GM18951 (cell line): ENCODE measurements around the gene DYNLT3.

Source experiments
- POLR2A ChIP-seq: IDR thresholded peaks from 4 replicates; pipeline ENCODE4 v1.6.1; 2011; ENCODE audit warnings: mild to moderate bottlenecking; ENCODE audit not compliant: insufficient read length, insufficient read depth; ENCODE audit errors: extremely low read depth
- in situ Hi-C: fragments of 300-500 bp; cut with MboI; formaldehyde crosslinking; loops from one replicate; pipeline ENCODE4 v1.12.0; 2022; ENCODE audit warnings: low sequenced_read_pairs, mixed read lengths, inconsistent platforms; ENCODE audit not compliant: unreplicated experiment

DYNLT3 gene

DNA sequence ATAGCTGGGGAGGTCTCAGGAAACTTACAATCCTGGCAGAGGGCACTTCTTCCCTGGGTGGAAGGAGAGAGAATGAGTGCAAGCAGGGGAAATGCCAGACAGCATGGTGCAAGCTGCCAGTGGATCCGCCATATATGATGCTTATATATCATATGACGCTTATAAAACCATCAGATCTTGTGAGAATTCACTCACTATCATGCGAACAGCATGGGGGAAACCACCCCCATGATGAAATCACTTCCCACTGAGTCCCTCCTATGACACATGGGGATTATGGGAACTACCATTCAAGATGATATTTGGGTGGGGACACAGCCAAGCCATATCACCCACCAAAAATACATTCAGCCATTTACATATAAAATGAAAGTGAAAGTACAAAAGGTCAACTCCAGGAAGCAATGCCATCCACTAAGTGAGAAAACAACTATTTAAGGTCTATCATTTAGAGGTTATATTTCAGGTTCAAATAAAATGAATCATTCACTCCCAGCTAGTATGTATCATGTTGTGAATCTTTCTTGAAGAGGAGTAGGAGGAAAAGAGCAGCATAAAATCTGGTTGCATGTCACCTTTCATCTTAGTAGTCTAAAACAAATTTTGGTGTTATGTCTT lies 20.3 kb upstream of the DYNLT3 start:
- TF ChIP-seq POLR2A = no peak
- in situ Hi-C loops = no loop called here

DNA sequence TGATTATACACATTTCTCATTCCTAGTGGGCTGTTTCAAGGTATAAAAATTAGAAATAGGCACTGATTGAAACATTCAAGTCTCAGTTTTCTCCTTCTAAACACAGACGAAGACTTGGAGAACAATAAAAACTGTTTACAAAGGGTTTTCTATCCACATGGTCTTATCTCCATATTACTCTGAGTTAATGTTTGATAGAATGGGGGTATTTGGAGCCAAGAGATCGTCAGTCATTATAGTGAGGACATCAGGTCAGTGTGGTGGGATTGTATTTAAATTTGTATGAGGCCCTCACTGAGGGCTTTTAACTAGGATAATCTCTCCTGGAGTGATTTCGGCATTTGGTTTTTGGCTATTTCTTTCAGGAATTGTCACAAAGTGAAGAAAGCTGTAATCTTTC lies 16.4 kb upstream of the DYNLT3 start:
- no peak for TF ChIP-seq POLR2A
- in situ Hi-C loops = no loop called here

DNA sequence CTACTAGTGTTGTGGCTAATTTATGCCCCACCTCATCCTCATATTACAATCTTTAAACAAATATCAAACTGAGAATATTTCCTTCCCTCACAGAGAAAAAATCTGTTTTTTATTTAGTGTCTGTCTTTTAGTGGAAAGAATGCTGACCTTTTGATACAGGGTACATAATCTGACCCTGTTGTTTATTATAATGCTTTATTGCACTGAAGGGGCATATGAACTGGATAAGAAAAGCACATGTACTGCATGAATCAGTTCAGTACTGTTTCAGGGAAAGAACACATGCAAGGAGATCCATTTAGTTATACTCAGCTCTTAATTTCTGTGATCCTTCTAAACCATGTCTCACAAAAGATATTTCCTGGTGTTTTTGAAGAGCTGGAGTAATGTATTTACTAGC lies 15.5 kb upstream of the DYNLT3 start:
- in situ Hi-C loops = no loop called here
- TF ChIP-seq POLR2A = no peak

DNA sequence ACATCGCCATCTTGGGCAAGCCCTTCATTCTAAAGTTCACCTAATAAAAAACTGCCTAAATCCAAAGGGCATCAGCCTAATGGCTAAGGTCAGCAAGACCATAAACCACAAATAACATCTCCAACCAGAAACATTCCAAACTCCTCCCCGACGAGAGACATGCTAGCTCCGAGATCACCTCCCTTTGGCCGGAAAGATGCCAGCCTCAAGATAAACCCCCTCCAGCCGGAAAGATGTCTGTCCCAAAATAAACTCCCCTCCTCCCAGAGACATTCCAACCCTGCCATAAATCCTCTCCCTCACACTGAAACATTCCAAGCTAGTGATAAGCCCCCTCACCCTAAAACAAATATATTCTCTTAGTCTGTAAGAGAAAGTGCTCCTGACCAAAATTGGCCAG lies 13.3 kb upstream of the DYNLT3 start:
- TF ChIP-seq POLR2A = no peak
- in situ Hi-C loops = no loop called here

DNA sequence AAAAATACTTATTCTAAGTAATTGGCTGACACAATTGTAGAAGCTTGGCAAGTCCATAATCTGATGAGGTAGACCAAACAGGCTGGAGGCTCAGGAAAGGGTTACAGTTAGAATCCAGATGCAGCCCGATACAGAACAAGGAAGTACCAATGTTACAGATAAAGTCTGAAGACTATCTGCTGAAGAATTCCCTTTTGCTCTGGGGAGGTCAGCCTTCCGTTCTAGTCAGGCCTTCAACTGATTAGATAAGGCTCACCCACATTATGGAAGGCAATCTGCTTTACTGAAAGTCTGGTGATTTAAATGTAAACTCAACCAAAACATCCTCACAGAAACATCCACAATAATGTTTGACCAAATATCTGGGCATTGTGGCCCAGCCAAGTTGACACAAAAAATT lies 7.4 kb upstream of the DYNLT3 start:
- TF ChIP-seq POLR2A = no peak
- in situ Hi-C loops = no loop called here

DNA sequence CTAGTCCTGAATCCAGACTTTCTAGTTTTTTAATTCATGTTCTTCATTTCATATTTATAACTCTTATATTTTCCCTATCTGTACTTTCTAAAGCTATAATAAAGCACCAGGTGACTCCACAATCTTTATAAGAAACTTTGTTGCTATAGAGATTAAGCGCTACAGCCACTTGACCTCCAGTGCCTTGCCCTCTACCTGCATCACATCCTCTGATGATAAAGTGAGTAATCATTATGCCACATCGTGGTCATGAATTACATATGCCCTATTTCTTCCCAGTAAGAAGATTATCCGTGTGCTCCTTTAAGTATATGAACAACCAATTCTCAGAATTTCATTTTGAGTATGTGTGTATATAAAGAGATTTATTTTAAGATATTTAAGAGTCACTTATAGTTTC lies 6.8 kb upstream of the DYNLT3 start:
- in situ Hi-C loops = no loop called here
- no peak for TF ChIP-seq POLR2A

DNA sequence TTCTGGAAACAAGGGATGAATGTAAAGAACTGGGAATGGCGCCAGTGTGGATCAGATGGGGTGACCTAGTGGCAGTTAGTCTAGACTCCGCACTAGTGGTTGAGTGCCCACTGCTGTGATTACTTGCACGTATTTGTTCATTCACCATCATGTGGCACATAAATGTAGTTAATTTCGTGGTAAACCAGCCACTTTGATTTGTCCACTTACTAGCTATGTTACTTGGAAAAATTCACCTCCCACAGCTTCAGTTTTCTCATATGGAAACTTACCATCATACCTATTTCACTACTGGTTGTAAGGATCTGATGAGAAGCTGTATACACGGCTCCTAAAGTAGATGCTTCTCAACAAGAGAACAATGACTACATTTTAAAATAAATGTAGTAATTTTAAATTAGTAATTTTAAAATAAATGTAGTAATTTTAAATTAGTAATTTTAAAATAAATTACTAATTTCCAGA lies 394 bp upstream of the DYNLT3 start:
- TF ChIP-seq POLR2A = peak; percentile 14
- in situ Hi-C loops = no loop called here

DNA sequence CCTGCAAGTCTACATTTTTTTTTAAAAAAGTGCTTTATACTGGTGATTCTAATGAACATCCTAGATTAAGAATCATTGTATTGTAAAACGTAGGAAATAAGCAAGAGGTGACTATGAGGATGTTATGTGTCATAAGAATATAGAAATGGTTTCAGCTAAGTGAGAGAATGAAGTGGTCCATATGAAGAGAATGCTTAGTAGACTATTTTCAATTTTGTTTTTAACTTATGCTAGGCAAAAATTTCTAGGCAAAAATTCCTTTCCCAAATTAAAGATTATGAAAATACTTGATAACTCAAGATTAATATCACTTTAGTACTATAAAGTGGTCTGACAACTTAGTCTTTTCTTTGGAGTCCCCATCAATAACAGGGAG lies 825 bp downstream of the DYNLT3 start:
- in situ Hi-C loops = no loop called here
- no peak for TF ChIP-seq POLR2A

DNA sequence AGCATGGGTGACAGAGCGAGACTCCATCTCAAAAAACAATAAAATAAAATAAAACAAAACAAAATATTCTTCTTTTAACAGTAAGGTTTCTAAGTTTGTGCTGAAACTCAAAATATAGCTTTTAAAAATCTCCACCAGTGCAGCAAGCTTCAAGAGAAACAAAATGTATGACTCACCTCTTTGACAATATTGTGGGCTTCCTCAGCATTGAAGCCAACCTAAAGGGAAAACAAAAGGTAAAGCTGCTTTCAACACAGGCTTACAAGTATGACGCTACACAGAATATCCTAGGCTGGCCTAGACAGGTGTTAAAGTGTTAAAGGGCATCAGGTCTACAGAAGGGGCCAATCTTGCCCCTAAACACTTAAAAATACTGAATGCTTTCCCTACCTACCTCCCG lies 1.2 kb downstream of the DYNLT3 start:
- in situ Hi-C loops = no loop called here
- no peak for TF ChIP-seq POLR2A

DNA sequence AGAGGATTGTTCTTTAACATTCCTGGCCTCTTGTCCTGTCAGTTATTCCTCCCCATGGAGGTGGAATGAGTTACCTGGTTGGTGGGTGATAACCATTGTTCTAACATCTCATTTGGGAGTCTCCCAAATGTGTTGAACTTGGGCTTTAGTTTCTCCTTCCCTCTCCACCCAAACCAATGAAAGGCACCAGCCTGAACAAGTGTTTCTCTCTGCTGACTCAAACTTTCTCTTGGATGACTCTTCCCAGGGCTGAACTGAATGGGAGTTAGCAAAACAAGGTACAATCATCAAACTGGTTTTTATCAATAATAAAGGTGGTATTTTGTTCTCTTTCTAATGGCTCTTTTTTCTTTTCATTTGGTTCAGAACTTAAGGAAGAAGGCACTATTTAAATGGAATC lies 2.7 kb downstream of the DYNLT3 start:
- in situ Hi-C loops = no loop called here
- TF ChIP-seq POLR2A = no peak

DNA sequence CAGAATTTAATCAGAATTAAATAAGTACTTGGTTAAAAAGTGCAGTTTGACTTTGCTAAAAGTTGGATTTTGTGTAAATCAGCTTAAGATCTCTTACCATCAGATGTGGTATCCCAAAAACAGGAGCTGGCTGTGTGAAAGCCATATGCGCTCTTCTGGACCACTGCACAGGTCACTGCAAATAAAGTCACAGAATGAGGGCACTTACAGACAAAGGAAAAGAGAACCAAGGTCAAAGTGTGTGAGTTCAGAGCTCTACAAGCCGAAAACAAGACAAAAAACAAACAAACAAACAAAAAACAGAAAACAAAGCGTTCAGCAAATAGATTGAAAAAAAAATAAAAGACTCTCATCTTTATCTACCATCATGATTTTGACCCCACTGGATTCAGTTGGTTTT lies 6.4 kb downstream of the DYNLT3 start:
- in situ Hi-C loops = no loop called here
- TF ChIP-seq POLR2A = no peak

DNA sequence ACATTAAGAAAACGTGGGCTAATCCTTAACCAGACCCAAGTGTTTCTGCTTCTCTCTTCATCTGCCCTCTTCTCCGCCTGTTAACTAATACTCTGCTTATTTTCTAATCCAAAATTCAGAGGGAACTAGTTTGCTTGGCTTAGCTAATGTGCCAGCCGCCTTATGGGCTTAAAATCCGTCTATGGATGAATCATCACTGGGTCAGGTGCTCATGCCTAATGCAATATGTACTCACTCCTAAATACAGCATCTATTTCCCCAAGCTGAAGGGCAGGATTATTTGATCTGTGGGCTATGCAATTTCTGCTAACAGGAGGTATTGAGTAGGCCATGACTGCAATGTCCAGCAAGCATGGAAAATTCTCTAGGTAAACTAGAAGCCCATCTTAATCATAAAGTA lies 12.4 kb downstream of the DYNLT3 start:
- TF ChIP-seq POLR2A = no peak
- in situ Hi-C loops = no loop called here

DNA sequence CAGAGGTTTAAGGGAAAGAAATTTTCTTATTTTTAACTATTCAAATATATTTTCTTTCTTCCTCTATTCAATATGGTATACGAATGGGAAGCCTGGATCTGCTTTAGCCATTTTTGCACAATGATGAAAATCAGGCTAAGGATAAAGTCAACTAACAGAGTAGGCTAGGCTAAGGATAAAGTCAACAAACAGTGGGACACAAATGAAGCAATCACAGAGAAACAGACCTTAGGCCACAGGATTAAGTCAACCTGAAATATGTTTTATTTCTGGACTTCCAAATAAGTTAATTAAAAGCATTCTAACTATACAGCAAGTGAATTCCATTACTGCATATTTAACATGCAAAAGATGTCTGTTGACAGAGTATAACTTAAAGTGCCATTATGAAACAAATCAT lies 17.0 kb downstream of the DYNLT3 start:
- in situ Hi-C loops = no loop called here

DNA sequence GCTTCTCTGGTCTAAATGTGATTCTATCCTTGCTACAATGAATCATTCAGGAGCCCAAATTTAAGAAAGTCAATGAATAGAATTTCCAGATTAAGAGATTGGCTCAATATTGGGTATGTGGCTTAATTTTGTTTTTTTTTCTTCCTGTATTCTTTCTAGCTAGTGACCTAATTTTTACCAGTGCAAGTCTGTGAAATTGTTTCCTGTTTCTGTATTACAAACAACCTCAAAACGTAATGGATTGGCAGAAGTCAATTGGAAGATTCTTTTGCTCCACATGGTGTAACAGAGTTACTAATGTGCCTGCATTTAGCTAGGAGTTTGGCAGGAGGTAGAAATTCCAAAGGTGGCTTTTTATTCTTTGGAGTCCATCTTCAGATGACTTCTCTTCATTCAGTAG lies 17.6 kb downstream of the DYNLT3 start:
- TF ChIP-seq POLR2A = no peak
- in situ Hi-C loops = no loop called here

More for the DNA sequence above, 17.0 kb downstream of the DYNLT3 start:
- TF ChIP-seq POLR2A = no peak

DNA sequence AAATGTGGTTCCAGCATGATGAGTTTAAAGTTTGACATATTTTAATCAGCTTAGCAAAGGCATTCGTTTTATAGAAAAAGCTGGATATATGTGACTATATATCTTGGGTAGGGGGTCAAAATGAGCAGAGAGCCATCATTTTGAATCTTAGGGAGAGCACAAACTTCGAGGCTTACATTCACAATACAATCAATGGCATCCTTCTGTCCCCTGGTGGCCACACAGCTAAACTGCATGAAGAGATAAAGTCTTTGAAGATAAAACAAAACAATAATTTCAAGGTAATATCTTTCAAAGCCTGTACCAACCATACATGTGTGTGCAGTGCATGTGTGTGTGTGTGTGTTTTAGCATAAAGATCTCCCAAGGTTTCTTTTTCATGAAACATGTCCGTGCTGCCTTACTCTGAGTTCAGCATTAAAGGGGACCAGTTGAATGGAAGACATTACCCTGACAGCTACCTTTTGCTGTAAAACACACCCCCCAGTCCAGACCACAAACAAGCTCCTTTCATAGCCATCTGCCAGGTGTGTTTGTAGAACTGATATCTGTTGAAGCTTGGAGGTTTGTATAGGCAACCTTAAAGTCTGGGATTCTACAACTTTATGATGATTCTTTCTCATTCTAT lies 22.0 kb downstream of the DYNLT3 start:
- TF ChIP-seq POLR2A = no peak

More for the DNA sequence above, 22.0 kb downstream of the DYNLT3 start:
- in situ Hi-C loops = no loop called here
